DMS 273 (cell line): ENCODE data around the gene TH.
"Not testable (repeated sequence)": the region's sequence is repeated elsewhere in the genome, so short reads cannot be mapped to it uniquely, and the experiment has no call there.

Experiments used
- DNase-seq: peaks from one replicate; lab custom pipeline; 2025; ENCODE audit not compliant: unreplicated experiment; lab: John Stamatoyannopoulos, UW

Gene TH

GRCh38 chr11:2132246-2132645, 39.4 kb downstream of the TH start:
- DNase-seq, result no peak

- no peak for DNase-seq
Observed at GRCh38 chr11:2131371-2132236, 40.0 kb downstream of the TH start.

- no peak for DNase-seq
Observed at GRCh38 chr11:2130881-2131352, 40.7 kb downstream of the TH start.

- no peak for DNase-seq
Observed at GRCh38 chr11:2129699-2130366, 41.8 kb downstream of the TH start.

- DNase-seq, result no peak
Observed at GRCh38 chr11:2129308-2129698, 42.3 kb downstream of the TH start.

GRCh38 chr11:2128511-2129307, 42.9 kb downstream of the TH start:
- no peak for DNase-seq

- DNase-seq, result no peak
Observed at GRCh38 chr11:2128130-2128510, 43.5 kb downstream of the TH start.

- no peak for DNase-seq
Observed at GRCh38 chr11:2127482-2128129, 44.0 kb downstream of the TH start.

GRCh38 chr11:2126520-2127085, 45.0 kb downstream of the TH start:
- DNase-seq, result no peak

GRCh38 chr11:2124736-2125484, 46.7 kb downstream of the TH start:
- DNase-seq, result not testable (repeated sequence)

- DNase-seq, result no peak
Observed at GRCh38 chr11:2123628-2123960, 48.0 kb downstream of the TH start.

- peak; percentile 12 for DNase-seq
Observed at GRCh38 chr11:2122907-2123627, 48.5 kb downstream of the TH start.

- DNase-seq, result no peak
Observed at GRCh38 chr11:2122222-2122906, 49.3 kb downstream of the TH start.

- no peak for DNase-seq
Observed at GRCh38 chr11:2121227-2122130, 50.1 kb downstream of the TH start.

- no peak for DNase-seq
Observed at GRCh38 chr11:2120359-2121100, 51.1 kb downstream of the TH start.

GRCh38 chr11:2118677-2119076, 52.9 kb downstream of the TH start:
- DNase-seq, result no peak

- DNase-seq, result no peak
Observed at GRCh38 chr11:2116680-2117079, 54.9 kb downstream of the TH start.
